Smooth muscle cell (in vitro differentiated cells): ENCODE measurements around the gene CHST11. TPM values are rescaled to one million over a fixed set of nuclear protein-coding genes. Genes with fewer than 3 reads are reported as not detected.

ENCODE experiments used
- DNase-seq: peaks from one replicate; lab custom pipeline; 2025; ENCODE audit not compliant: unreplicated experiment; lab: John Stamatoyannopoulos, UW
- H2AFZ ChIP-seq: fragments of 200-600 bp; sonication (generic); 2 replicates; pipeline ENCODE4 v1.6.0; 2016; ENCODE audit warnings: antibody characterized with exemption, low read depth, mild to moderate bottlenecking
- H3F3A ChIP-seq: fragments of 200-600 bp; sonication (generic); 2 replicates; pipeline ENCODE4 v1.6.0; 2017; ENCODE audit warnings: antibody characterized with exemption, low read depth
- H3K27ac ChIP-seq: fragments of 200-600 bp; sonication (generic); 2 replicates; pipeline ENCODE4 v1.5.1; 2016; ENCODE audit warnings: low read depth, mild to moderate bottlenecking
- H3K27me3 ChIP-seq: fragments of 200-600 bp; sonication (generic); 2 replicates; pipeline ENCODE4 v1.6.1; 2016; ENCODE audit warnings: low read depth, mild to moderate bottlenecking
- H3K36me3 ChIP-seq: fragments of 200-600 bp; sonication (generic); 2 replicates; pipeline ENCODE4 v1.5.1; 2016; ENCODE audit warnings: low read depth
- H3K4me1 ChIP-seq: fragments of 200-600 bp; sonication (generic); 2 replicates; pipeline ENCODE4 v1.5.1; 2016; ENCODE audit warnings: low read depth
- H3K4me2 ChIP-seq: fragments of 200-600 bp; sonication (generic); 2 replicates; pipeline ENCODE4 v1.6.0; 2016; ENCODE audit warnings: mild to moderate bottlenecking
- H3K4me3 ChIP-seq: fragments of 200-600 bp; sonication (generic); 2 replicates; pipeline ENCODE4 v1.5.1; 2016; ENCODE audit warnings: mild to moderate bottlenecking
- H3K79me2 ChIP-seq: fragments of 200-600 bp; sonication (generic); 2 replicates; pipeline ENCODE4 v1.6.0; 2016; ENCODE audit warnings: low read depth, mild to moderate bottlenecking
- H3K9ac ChIP-seq: fragments of 200-600 bp; sonication (generic); 2 replicates; pipeline ENCODE4 v1.6.0; 2016; ENCODE audit warnings: low read depth
- H3K9me3 ChIP-seq: fragments of 200-600 bp; sonication (generic); replicated peaks from 2 replicates; pipeline ENCODE4 v1.5.1; 2016; ENCODE audit warnings: low read depth
- H4K20me1 ChIP-seq: fragments of 200-600 bp; sonication (generic); 2 replicates; pipeline ENCODE4 v1.6.0; 2016; ENCODE audit warnings: low read depth
- WGBS: methylation state at CpG from one replicate; pipeline ENCODE4 v1.1.7; 2016; ENCODE audit warnings: low lambda C conversion rate; 5-methylcytosine and 5-hydroxymethylcytosine counted together
- polyA plus RNA-seq: library from polyadenylated mRNA; unstranded; fragments of >200 nt; fragmentation: Nextera tagmentation; extraction: Ambion mirVana; gene quantifications from 2 replicates; pipeline ENCODE4 v1.2.1, GENCODE V29; 2016
- total RNA-seq: library from RNA; depleted of rRNA; stranded (reverse); fragments of >200 nt; gene quantifications from 2 replicates; pipeline ENCODE4 v1.2.3, GENCODE V29; 2014
- TF ChIP-seq, protein P1 (sequence below): fragments of 200-600 bp; sonication (generic); IDR thresholded peaks from 2 replicates; pipeline ENCODE4 v1.5.1; 2017; ENCODE audit warnings: borderline replicate concordance, mild to moderate bottlenecking, antibody characterized with exemption; ENCODE audit not compliant: insufficient read depth, poor library complexity, severe bottlenecking

Gene CHST11
- total and polyA plus RNA-seq, 2 experiments from 2014 or later: 6.9 to 10.2 TPM

DNA sequence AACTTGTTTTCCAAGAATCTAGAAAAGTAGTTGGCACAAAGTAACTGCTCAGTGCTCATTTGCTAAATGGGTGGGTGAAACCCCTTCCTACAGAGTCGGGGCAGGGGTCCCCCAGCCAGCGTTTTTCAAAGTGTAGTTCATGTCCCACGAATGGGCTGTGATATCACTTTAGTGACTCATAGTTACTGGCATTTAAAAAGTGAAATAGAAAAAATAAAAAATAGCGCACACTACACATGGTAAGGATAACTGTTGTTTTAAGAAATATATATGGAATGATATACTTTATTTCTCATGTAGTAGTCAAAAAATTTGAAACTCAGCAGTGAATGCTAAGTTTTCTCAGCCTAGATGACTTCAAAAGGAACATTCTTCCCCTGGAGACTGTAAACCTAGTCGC, 250.4 kb downstream of the CHST11 start:
- Histone ChIP-seq H3K79me2 (no peaks in the 10 kb centered on the region), H3K4me1 (peaks cover 7% of the 10 kb centered on the region), H3K36me3 (no peaks in the 10 kb centered on the region), H3F3A (no peaks in the 10 kb centered on the region), H3K9ac (no peak overlapping the region), H3K4me2 (no peak overlapping the region), H3K9me3 (no peaks in the 10 kb centered on the region), H3K27ac (no peak overlapping the region), H2AFZ (no peak overlapping the region), H3K27me3 (no peaks in the 10 kb centered on the region), H4K20me1 (peaks cover 11% of the 10 kb centered on the region), H3K4me3 (no peak overlapping the region)
- WGBS: 59% methylated on average over 5 of the region's 5 CpGs
- no peak for DNase-seq
- TF ChIP-seq, protein P1, sequence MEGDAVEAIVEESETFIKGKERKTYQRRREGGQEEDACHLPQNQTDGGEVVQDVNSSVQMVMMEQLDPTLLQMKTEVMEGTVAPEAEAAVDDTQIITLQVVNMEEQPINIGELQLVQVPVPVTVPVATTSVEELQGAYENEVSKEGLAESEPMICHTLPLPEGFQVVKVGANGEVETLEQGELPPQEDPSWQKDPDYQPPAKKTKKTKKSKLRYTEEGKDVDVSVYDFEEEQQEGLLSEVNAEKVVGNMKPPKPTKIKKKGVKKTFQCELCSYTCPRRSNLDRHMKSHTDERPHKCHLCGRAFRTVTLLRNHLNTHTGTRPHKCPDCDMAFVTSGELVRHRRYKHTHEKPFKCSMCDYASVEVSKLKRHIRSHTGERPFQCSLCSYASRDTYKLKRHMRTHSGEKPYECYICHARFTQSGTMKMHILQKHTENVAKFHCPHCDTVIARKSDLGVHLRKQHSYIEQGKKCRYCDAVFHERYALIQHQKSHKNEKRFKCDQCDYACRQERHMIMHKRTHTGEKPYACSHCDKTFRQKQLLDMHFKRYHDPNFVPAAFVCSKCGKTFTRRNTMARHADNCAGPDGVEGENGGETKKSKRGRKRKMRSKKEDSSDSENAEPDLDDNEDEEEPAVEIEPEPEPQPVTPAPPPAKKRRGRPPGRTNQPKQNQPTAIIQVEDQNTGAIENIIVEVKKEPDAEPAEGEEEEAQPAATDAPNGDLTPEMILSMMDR: no peak

DNA sequence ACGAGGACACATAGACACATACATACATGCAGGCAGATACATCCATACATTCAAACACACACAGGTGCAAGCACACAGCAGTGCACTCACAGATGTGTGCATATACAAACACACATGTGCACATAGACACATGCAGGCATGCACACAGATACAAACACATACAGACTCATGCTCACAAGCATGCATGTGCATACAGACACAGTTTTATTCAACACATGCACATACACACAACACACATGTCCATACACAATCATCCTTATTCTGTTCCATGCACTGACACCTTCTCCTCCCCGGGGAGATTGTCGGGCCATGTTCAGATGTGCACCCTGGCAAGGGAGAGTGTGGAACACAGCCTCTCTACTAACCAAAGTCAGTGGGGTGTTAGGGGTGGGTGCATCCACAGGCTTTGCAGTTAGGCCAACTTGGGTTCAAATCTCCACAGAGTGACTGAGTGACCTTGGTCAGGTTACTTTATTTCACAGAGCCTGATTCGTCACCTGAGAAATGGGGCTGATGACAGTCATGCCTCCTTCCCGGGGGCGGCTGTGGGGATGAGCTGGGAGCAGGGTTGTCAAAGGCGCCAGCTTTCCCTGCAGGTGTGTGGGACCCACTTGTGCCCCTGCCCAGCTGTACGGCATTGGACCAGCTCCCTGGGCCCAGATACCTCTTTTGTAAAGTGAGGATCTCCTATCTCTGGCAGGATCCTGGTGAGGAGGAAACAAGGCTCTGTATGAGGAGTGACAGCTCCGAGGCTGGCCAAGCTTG, 251.2 kb downstream of the CHST11 start:
- Histone ChIP-seq H3K9me3 (no peaks in the 10 kb centered on the region), H3K36me3 (no peaks in the 10 kb centered on the region), H3K4me2 (no peak overlapping the region), H2AFZ (no peak overlapping the region), H3K27me3 (no peaks in the 10 kb centered on the region), H3K4me3 (no peak overlapping the region), H3K9ac (no peak overlapping the region), H3F3A (no peaks in the 10 kb centered on the region), H3K27ac (no peak overlapping the region), H4K20me1 (peaks cover 11% of the 10 kb centered on the region), H3K79me2 (no peaks in the 10 kb centered on the region), H3K4me1 (peaks cover 14% of the 10 kb centered on the region)
- 95% methylated on average over 9 of the region's 9 CpGs for WGBS
- no peak for DNase-seq
- TF ChIP-seq, protein P1: no peak

DNA sequence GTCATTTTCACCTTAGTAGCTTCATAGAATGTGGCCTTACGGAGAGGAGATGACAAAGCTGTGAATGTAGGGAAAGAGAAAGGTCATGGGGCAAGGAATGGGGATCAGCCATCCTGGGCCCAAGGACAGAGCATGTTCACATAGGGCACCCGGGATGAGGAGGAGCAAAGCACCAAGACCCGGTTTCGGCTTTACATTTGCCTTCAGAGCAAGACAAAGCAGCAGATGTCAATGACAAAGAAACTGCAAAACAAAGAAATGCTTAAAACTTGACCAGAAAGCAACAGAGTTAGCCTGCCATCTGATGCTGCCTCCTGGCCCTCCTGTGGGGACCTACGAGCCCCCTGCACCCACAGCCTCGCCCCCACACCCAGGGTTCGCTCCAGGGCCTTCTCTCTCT, 252.1 kb downstream of the CHST11 start:
- Histone ChIP-seq H3K4me1 (peaks cover 14% of the 10 kb centered on the region), H2AFZ (no peak overlapping the region), H3K9me3 (no peaks in the 10 kb centered on the region), H3K27ac (no peak overlapping the region), H3F3A (no peaks in the 10 kb centered on the region), H3K27me3 (no peaks in the 10 kb centered on the region), H3K9ac (no peak overlapping the region), H3K4me2 (no peak overlapping the region), H4K20me1 (peaks cover 13% of the 10 kb centered on the region), H3K79me2 (no peaks in the 10 kb centered on the region), H3K4me3 (no peak overlapping the region), H3K36me3 (no peaks in the 10 kb centered on the region)
- TF ChIP-seq, protein P1: no peak
- no peak for DNase-seq
- WGBS: 88% methylated on average over 7 of the region's 7 CpGs
